Nephron (organoid): ENCODE data around the gene NR1I2.

ENCODE experiments used
- H3K27ac Mint-ChIP-seq, 3 experiments: 2 replicates each; pipeline ENCODE4 v1.8.0; 2020; ENCODE audit warnings: mixed read lengths in 3 of 3, mild to moderate bottlenecking in 2 of 3, moderate library complexity in 1 of 3
- H3K27me3 Mint-ChIP-seq: 2 replicates; pipeline ENCODE4 v1.8.0; 2021; ENCODE audit warnings: low read depth, mild to moderate bottlenecking, moderate library complexity, mixed read lengths
- H3K36me3 Mint-ChIP-seq: 2 replicates; pipeline ENCODE4 v1.8.0; 2020; ENCODE audit warnings: low read depth, mixed read lengths
- H3K4me1 Mint-ChIP-seq: 2 replicates; pipeline ENCODE4 v1.8.0; 2020; ENCODE audit warnings: mixed read lengths
- H3K4me3 Mint-ChIP-seq, 3 experiments: 2 replicates each; pipeline ENCODE4 v1.8.0; 2020; ENCODE audit warnings: mild to moderate bottlenecking in 3 of 3, mixed read lengths in 3 of 3, moderate library complexity in 2 of 3
- H3K9me3 Mint-ChIP-seq: 2 replicates; pipeline ENCODE4 v1.8.0; 2020; ENCODE audit warnings: mixed read lengths
- TF ChIP-seq, protein P1 (sequence below), 3 experiments: fragments of 200-600 bp; sonication (generic); IDR thresholded peaks; one replicate each; pipeline ENCODE4 v1.5.0; 2021; ENCODE audit warnings: antibody characterized with exemption in 3 of 3; ENCODE audit not compliant: unreplicated experiment in 3 of 3

Gene NR1I2

GRCh38 chr3:119779731-119780383 is 2.0 kb upstream of the NR1I2 start:
- Mint-ChIP-seq H3K36me3 (peaks cover 3% of the 10 kb centered on the region), H3K9me3 (peaks cover 14% of the 10 kb centered on the region), H3K4me3 (peak overlapping the region in 1 of 3 experiments; percentile 6), H3K4me1 (peaks cover 10% of the 10 kb centered on the region), H3K27ac (peak overlapping the region in 2 of 3 experiments; percentile 21 to 24), H3K27me3 (no peaks in the 10 kb centered on the region)
- TF ChIP-seq, protein P1, sequence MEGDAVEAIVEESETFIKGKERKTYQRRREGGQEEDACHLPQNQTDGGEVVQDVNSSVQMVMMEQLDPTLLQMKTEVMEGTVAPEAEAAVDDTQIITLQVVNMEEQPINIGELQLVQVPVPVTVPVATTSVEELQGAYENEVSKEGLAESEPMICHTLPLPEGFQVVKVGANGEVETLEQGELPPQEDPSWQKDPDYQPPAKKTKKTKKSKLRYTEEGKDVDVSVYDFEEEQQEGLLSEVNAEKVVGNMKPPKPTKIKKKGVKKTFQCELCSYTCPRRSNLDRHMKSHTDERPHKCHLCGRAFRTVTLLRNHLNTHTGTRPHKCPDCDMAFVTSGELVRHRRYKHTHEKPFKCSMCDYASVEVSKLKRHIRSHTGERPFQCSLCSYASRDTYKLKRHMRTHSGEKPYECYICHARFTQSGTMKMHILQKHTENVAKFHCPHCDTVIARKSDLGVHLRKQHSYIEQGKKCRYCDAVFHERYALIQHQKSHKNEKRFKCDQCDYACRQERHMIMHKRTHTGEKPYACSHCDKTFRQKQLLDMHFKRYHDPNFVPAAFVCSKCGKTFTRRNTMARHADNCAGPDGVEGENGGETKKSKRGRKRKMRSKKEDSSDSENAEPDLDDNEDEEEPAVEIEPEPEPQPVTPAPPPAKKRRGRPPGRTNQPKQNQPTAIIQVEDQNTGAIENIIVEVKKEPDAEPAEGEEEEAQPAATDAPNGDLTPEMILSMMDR (IDR thresholded peaks at IDR 0.05; ENCODE audit: unreplicated experiment in 3 of 3): no peak

GRCh38 chr3:119782460-119782859 is 559 bp downstream of the NR1I2 start:
- TF ChIP-seq, protein P1 (IDR thresholded peaks at IDR 0.05; ENCODE audit: unreplicated experiment in 3 of 3): no peak
- no peak overlapping the region for H3K27ac Mint-ChIP-seq
- no peaks in the 10 kb centered on the region for H3K9me3 Mint-ChIP-seq
- peaks cover 10% of the 10 kb centered on the region for H3K4me1 Mint-ChIP-seq
- no peak overlapping the region for H3K4me3 Mint-ChIP-seq
- H3K27me3 Mint-ChIP-seq: no peaks in the 10 kb centered on the region
- no peaks in the 10 kb centered on the region for H3K36me3 Mint-ChIP-seq

GRCh38 chr3:119783255-119783654 is 1.4 kb downstream of the NR1I2 start:
- H3K4me1 Mint-ChIP-seq: peaks cover 10% of the 10 kb centered on the region
- TF ChIP-seq, protein P1 (IDR thresholded peaks at IDR 0.05; ENCODE audit: unreplicated experiment in 3 of 3): no peak
- no peaks in the 10 kb centered on the region for H3K9me3 Mint-ChIP-seq
- H3K36me3 Mint-ChIP-seq: no peaks in the 10 kb centered on the region
- H3K27me3 Mint-ChIP-seq: no peaks in the 10 kb centered on the region
- no peak overlapping the region for H3K27ac Mint-ChIP-seq
- no peak overlapping the region for H3K4me3 Mint-ChIP-seq

GRCh38 chr3:119783883-119784282 is 2.0 kb downstream of the NR1I2 start:
- Mint-ChIP-seq H3K4me1 (peaks cover 10% of the 10 kb centered on the region), H3K9me3 (no peaks in the 10 kb centered on the region), H3K36me3 (no peaks in the 10 kb centered on the region), H3K27ac (no peak overlapping the region), H3K27me3 (no peaks in the 10 kb centered on the region), H3K4me3 (no peak overlapping the region)
- TF ChIP-seq, protein P1 (IDR thresholded peaks at IDR 0.05; ENCODE audit: unreplicated experiment in 3 of 3): no peak

DNA sequence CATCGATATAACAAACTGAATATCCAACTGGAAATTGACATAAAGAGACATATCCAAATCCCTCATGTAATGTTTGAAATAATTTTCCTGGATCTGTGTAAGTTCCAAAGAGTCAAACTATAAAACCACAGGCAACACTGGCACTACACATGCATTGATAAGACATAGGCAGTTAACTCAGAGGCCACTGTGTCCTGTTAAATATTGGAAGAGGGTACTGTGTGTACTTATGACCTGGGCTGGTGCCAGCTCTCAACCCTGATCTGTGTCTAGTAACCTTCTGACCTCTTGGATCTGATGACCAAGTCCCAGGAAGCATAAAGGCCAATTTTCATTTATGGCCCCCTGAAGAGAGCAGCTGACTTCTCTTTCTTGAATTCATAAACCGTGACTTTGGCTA is 4.5 kb downstream of the NR1I2 start:
- H3K4me1 Mint-ChIP-seq: no peaks in the 10 kb centered on the region
- H3K36me3 Mint-ChIP-seq: no peaks in the 10 kb centered on the region
- H3K27me3 Mint-ChIP-seq: no peaks in the 10 kb centered on the region
- peaks cover 4% of the 10 kb centered on the region for H3K9me3 Mint-ChIP-seq
- H3K27ac Mint-ChIP-seq: no peak overlapping the region
- TF ChIP-seq, protein P1 (IDR thresholded peaks at IDR 0.05; ENCODE audit: unreplicated experiment in 3 of 3): no peak
- no peak overlapping the region for H3K4me3 Mint-ChIP-seq

- TF ChIP-seq, protein P1 (IDR thresholded peaks at IDR 0.05; ENCODE audit: unreplicated experiment in 3 of 3): no peak
- Mint-ChIP-seq H3K27ac (no peak overlapping the region), H3K9me3 (peaks cover 4% of the 10 kb centered on the region), H3K4me3 (no peak overlapping the region), H3K4me1 (no peaks in the 10 kb centered on the region), H3K27me3 (peaks cover 6% of the 10 kb centered on the region), H3K36me3 (no peaks in the 10 kb centered on the region)
Measured at GRCh38 chr3:119790369-119790768, 8.5 kb downstream of the NR1I2 start.
